Heart left ventricle (tissue), 13 donors: ENCODE data around the gene YPEL3.

Experiments
- CTCF ChIP-seq, 12 donors: fragments of 200-600 bp; sonication (generic) in 4 of 12; IDR thresholded peaks; one replicate each; pipeline versions ENCODE4 v1.5.0 to v1.8.0; 2018 to 2022; ENCODE audit warnings: antibody characterized with exemption in 12 of 12, mild to moderate bottlenecking in 5 of 12
- POLR2A ChIP-seq, 2 donors: fragments of 450-650 bp; IDR thresholded peaks; one replicate each; pipeline ENCODE4 v1.6.1; 2017; ENCODE audit warnings: antibody characterized with exemption in 2 of 2, mild to moderate bottlenecking in 2 of 2, moderate library complexity in 2 of 2
- donor health status: ischemic (EF 13 %, LVEDD 7.1; RV severe dilation, severe dysfunction).
- donor health status: DM: no; HTN: yes; CAD: no.
- donor health status: DM: no; HTN: no; CAD: no.
- donor health status: ischemic (EF 25% LVEDD 6.9; RV normal size, moderate dysfunction).
- donor health status: ischemic (EF 25% LVEDD 5.7; RV mildly dilated, moderate dysfunction).
- donor health status: ischemic (EF 35%, LVEDD 5.7; RV mildly dilated, moderate dysfunction).
- donor health status: nonischemic (EF 11% LVEDD 7.7; RV severe dilation, severe dysfunction).
- donor health status: DM: yes; HTN: yes; CAD: no.
- donor health status: PGD.
- donor health status: ischemic (EF 29% LVEDD 5.4; RV normal size, mild dysfunction).
- donor health status: nonischemic (EF 23%, LVEDD 6.1; RV moderate dilation, normal function).

GRCh38 chr16:30108059-30108850 is 12.2 kb upstream of the YPEL3 start:
- no peak for TF ChIP-seq POLR2A (IDR thresholded peaks at IDR 0.05)
- TF ChIP-seq CTCF (IDR thresholded peaks at IDR 0.05), result no peak
